Measurements from ENCODE around the gene S1PR5. TPM values are rescaled to one million over a fixed set of nuclear protein-coding genes. Genes with fewer than 3 reads are reported as not detected.

S1PR5 gene
- total RNA-seq, 6 experiments from 2014 or later, result 1.9 to 2.6 (median 2.4) TPM

DNA sequence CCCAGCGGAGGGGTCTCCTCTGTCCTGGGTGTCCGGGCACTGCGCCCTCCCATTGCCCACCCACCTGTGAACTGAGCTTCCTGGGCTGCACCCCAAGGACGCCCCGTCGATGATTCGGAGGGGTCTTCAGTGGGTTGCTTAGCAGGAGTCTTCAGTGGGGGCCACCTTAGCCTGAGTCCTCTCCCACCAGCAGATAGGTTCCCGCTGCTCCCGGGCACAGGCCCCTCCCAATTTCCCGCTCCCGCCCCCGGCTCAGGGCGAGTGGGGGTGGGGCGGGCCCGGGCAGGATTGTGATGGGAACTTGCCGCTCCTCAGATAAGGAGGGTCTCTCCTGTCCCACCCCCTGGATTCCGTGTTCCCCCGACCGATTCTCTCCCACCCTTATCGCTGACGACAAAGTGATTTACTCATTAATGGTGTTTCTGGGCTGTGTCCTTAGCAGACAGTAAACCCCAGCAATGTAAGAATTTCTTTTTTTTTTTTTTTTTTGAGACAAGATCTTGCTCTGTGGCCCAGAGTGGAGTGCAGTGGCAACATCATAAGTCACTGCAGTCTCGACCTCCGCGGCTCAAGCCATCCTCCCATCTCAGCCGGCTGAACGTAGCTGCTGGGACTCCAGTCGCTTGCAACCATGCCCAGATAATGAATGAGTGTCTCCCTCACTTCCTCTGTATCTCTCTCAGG is 655 bp upstream of the S1PR5 start:
- DNase-seq, result peak; percentile 25
- Mint-ChIP-seq H3K27me3 (ENCODE audit: insufficient read depth) (peaks cover 6% of the 10 kb centered on the region), H3K9me3 (no peaks in the 10 kb centered on the region), H3K27ac (peak overlapping the region; percentile 77), H3K4me3 (peak overlapping the region; percentile 87), H3K36me3 (ENCODE audit: low read depth) (no peaks in the 10 kb centered on the region), H3K4me1 (ENCODE audit: low read depth) (peaks cover 32% of the 10 kb centered on the region)
- TF ChIP-seq, protein P1, sequence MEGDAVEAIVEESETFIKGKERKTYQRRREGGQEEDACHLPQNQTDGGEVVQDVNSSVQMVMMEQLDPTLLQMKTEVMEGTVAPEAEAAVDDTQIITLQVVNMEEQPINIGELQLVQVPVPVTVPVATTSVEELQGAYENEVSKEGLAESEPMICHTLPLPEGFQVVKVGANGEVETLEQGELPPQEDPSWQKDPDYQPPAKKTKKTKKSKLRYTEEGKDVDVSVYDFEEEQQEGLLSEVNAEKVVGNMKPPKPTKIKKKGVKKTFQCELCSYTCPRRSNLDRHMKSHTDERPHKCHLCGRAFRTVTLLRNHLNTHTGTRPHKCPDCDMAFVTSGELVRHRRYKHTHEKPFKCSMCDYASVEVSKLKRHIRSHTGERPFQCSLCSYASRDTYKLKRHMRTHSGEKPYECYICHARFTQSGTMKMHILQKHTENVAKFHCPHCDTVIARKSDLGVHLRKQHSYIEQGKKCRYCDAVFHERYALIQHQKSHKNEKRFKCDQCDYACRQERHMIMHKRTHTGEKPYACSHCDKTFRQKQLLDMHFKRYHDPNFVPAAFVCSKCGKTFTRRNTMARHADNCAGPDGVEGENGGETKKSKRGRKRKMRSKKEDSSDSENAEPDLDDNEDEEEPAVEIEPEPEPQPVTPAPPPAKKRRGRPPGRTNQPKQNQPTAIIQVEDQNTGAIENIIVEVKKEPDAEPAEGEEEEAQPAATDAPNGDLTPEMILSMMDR (IDR thresholded peaks at IDR 0.05), result no peak

DNA sequence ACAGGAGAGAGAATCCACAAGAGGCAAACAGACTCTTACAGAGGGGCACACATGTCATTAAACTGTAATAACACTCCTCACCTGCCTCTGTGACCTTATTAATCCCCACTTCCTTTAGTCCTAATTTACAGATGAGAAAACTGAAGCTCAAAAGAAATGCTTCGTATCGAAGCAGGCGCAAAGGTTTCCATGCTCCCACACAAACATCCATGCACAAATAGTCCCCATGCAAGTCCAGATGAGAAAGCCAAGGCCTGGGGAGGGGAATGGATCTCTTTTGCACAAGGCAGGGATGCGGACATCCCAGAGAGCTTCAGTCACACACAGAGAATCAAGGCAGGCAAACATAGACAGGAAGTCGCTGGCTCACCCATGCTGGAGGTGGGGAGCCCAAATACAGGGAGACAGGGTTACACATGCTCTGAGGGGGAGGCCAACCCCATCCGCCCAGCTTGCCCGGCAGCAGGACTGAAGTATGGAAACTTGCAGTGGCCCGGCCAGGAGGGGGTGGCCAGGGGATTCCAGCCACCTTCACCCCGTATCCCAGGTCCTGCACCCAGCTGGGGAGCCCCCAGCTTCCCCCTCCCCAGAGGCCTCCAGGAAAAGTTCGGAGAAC is 468 bp downstream of the S1PR5 start:
- H3K4me3 Mint-ChIP-seq, result peak overlapping the region; percentile 76
- peaks cover 32% of the 10 kb centered on the region for H3K4me1 Mint-ChIP-seq (ENCODE audit: low read depth)
- H3K27me3 Mint-ChIP-seq (ENCODE audit: insufficient read depth), result peaks cover 6% of the 10 kb centered on the region; the same call in 1 of the 2 replicates
- no peak overlapping the region; the same call in 1 of the 2 replicates for H3K27ac Mint-ChIP-seq
- DNase-seq, result peak; percentile 25
- H3K36me3 Mint-ChIP-seq (ENCODE audit: low read depth), result no peaks in the 10 kb centered on the region
- TF ChIP-seq, protein P1 (IDR thresholded peaks at IDR 0.05), result no peak
- H3K9me3 Mint-ChIP-seq, result no peaks in the 10 kb centered on the region

DNA sequence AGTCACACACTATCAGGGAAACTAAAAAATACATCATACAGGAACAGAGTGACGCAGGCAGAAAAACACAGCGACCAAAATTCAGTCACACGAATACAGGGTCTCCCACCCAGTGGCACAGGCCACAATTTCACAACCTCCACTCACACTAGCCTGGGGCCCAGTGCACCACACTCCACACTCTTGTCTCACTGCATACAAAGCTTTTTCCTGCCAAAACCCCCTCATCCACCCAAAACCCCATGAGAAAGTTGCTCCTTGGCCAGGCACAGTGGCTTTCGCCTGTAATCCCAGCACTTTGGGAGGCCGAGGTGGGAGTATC is 1.2 kb downstream of the S1PR5 start:
- Mint-ChIP-seq H3K9me3 (no peaks in the 10 kb centered on the region), H3K36me3 (ENCODE audit: low read depth) (no peaks in the 10 kb centered on the region), H3K4me3 (peak overlapping the region; percentile 76; the same call in 1 of the 2 replicates), H3K27ac (no peak overlapping the region), H3K4me1 (ENCODE audit: low read depth) (peaks cover 32% of the 10 kb centered on the region), H3K27me3 (ENCODE audit: insufficient read depth) (peaks cover 4% of the 10 kb centered on the region; the same call in 1 of the 2 replicates)
- DNase-seq, result no peak
- TF ChIP-seq, protein P1 (IDR thresholded peaks at IDR 0.05), result no peak

DNA sequence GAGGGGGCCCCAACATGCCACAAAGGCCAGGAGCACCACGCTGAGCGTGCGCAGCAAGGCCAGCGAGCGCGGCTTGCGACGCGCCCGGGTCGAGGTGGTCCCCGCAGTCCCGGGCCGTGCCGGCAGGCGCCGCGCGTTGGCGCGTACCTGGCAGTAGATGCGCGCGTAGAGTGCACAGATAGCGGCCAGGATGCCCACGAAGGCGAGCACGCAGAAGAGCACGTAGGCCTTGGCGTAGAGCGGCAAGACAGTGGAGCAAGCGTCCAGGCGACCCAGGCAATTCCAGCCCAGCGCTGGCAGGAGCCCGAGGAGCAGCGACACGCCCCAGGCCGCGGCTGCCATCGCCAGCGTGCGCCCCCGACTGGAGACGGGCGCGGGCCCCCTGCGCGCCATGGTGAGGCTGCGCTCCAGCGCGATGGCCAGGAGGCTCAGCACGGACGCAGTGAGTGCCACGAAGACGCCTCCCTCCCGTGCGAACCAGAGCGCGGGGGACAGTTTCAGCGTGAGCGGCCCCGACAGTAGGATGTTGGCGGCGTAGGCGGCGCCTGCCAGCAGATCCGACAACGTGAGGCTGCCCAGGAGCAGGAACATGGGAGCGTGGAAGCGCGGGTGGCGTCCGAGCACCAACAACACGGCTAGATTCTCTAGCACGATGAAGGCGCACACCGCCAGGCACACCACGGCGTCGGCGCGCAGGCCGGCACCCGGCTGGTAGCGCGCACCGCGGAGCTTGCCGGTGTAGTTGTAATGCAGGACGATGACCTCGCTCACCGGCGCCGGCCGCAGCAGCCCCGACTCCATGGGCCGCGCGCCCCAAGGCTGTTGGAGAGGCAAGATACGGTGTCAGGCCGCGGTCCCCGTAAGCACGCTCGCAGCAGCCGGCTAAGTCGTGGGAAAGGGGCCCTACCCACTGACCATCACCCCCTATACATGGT is 2.8 kb downstream of the S1PR5 start:
- Mint-ChIP-seq H3K9me3 (no peaks in the 10 kb centered on the region), H3K27ac (no peak overlapping the region), H3K36me3 (ENCODE audit: low read depth) (no peaks in the 10 kb centered on the region), H3K4me3 (no peak overlapping the region), H3K4me1 (ENCODE audit: low read depth) (peaks cover 30% of the 10 kb centered on the region), H3K27me3 (ENCODE audit: insufficient read depth) (peaks cover 1% of the 10 kb centered on the region; the same call in 1 of the 2 replicates)
- TF ChIP-seq, protein P1 (IDR thresholded peaks at IDR 0.05), result peak; percentile 15; the same call in 1 of the 2 replicates
- no peak for DNase-seq

DNA sequence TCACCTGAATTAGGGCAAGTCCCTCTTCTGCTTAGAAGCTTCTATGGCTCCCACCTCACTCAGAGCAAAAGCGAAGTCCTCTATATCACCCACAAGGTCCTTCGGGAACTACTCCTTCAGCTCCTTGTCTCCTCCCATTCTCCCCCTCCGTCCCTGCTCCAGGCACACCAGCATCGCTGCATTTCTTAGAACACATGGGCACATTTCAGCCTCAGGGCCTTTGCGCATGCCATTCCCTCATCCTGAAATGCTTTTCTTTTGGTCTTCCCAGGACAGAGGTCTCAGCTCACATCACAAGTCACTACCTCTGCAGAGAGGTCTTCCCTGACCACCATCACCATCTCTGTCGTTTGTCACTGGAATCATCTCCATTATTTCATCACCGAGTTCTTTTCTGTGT is 4.0 kb downstream of the S1PR5 start:
- peaks cover 1% of the 10 kb centered on the region; the same call in 1 of the 2 replicates for H3K27me3 Mint-ChIP-seq (ENCODE audit: insufficient read depth)
- no peaks in the 10 kb centered on the region for H3K9me3 Mint-ChIP-seq
- DNase-seq, result no peak
- no peak overlapping the region for H3K27ac Mint-ChIP-seq
- peaks cover 18% of the 10 kb centered on the region for H3K4me1 Mint-ChIP-seq (ENCODE audit: low read depth)
- H3K36me3 Mint-ChIP-seq (ENCODE audit: low read depth), result no peaks in the 10 kb centered on the region
- TF ChIP-seq, protein P1 (IDR thresholded peaks at IDR 0.05), result no peak
- no peak overlapping the region for H3K4me3 Mint-ChIP-seq

All from HFFc6 (cell line).